HG02610 (cell line): ENCODE results near the gene GALNT17.

Experiments
- ATAC-seq: cut with Tn5 transposase; IDR thresholded peaks from one replicate; pipeline ENCODE4 v1.9.1; 2021; ENCODE audit warnings: mild to moderate bottlenecking, moderate library complexity; ENCODE audit not compliant: unreplicated experiment

GALNT17 gene

GRCh38 chr7:71132127-71132376, at the start of gene GALNT17:
TSS of gene GALNT17 (plus strand) at chr7:71132144.
- ATAC-seq: no peak

- no peak for ATAC-seq
Observed at GRCh38 chr7:71095266-71095860, 36.6 kb upstream of the GALNT17 start.

- ATAC-seq: no peak
Observed at GRCh38 chr7:71096351-71096750, 35.6 kb upstream of the GALNT17 start.

- ATAC-seq: no peak
Observed at GRCh38 chr7:71106226-71106625, 25.7 kb upstream of the GALNT17 start.

- no peak for ATAC-seq
Observed at GRCh38 chr7:71112436-71112835, 19.5 kb upstream of the GALNT17 start.

- no peak for ATAC-seq
Observed at GRCh38 chr7:71120096-71120495, 11.8 kb upstream of the GALNT17 start.

- no peak for ATAC-seq
Observed at GRCh38 chr7:71129126-71129525, 2.8 kb upstream of the GALNT17 start.

GRCh38 chr7:71130031-71130679, 1.8 kb upstream of the GALNT17 start:
- ATAC-seq: no peak

- no peak for ATAC-seq
Observed at GRCh38 chr7:71131256-71132126, 453 bp upstream of the GALNT17 start.

GRCh38 chr7:71132377-71133231, 660 bp downstream of the GALNT17 start:
- no peak for ATAC-seq

GRCh38 chr7:71133232-71133622, 1.3 kb downstream of the GALNT17 start:
- ATAC-seq: no peak

- ATAC-seq: no peak
Observed at GRCh38 chr7:71133856-71134255, 1.9 kb downstream of the GALNT17 start.

- ATAC-seq: no peak
Observed at GRCh38 chr7:71135116-71135515, 3.2 kb downstream of the GALNT17 start.

GRCh38 chr7:71135663-71136062, 3.7 kb downstream of the GALNT17 start:
- ATAC-seq: no peak

GRCh38 chr7:71137479-71137878, 5.5 kb downstream of the GALNT17 start:
- ATAC-seq: no peak

- ATAC-seq: no peak
Observed at GRCh38 chr7:71140264-71140663, 8.3 kb downstream of the GALNT17 start.

- no peak for ATAC-seq
Observed at GRCh38 chr7:71144963-71145362, 13.0 kb downstream of the GALNT17 start.

GRCh38 chr7:71145906-71146901, 14.3 kb downstream of the GALNT17 start:
- no peak for ATAC-seq

GRCh38 chr7:71148098-71148497, 16.2 kb downstream of the GALNT17 start:
- ATAC-seq: no peak

- no peak for ATAC-seq
Observed at GRCh38 chr7:71155236-71155635, 23.3 kb downstream of the GALNT17 start.
